Fibroblast of peridontal ligament (primary cell): Measurements from ENCODE around the gene RAB27A.
A peak's percentile ranks its signal among the peaks of the same experiment; 100 is the strongest.

Source experiments
- DNase-seq: peaks from one replicate; pipeline ENCODE4 v3.0.0-alpha.2; 2010; ENCODE audit errors: extremely low read depth

RAB27A gene

GRCh38 chr15:55222588-55222987 is 67.0 kb downstream of the RAB27A start:
- no peak for DNase-seq

- DNase-seq = peak; percentile 97
Observed at GRCh38 chr15:55221090-55222011, 68.3 kb downstream of the RAB27A start.

- DNase-seq = peak; percentile 21
Observed at GRCh38 chr15:55220606-55221005, 69.0 kb downstream of the RAB27A start.

GRCh38 chr15:55218056-55218455 is 71.6 kb downstream of the RAB27A start:
- peak; percentile 56 for DNase-seq

GRCh38 chr15:55204464-55204863 is 85.1 kb downstream of the RAB27A start:
- DNase-seq = no peak

- DNase-seq = no peak
Observed at GRCh38 chr15:55202206-55202605, 87.4 kb downstream of the RAB27A start.

- DNase-seq = no peak
Observed at GRCh38 chr15:55198706-55199105, 90.9 kb downstream of the RAB27A start.

GRCh38 chr15:55197719-55198118 is 91.9 kb downstream of the RAB27A start:
- no peak for DNase-seq

- DNase-seq = no peak
Observed at GRCh38 chr15:55197362-55197705, 92.3 kb downstream of the RAB27A start.

- DNase-seq = peak; percentile 99
Observed at GRCh38 chr15:55196458-55197361, 92.9 kb downstream of the RAB27A start, which contains the start of gene RSL24D1. Gene RSL24D1, minus strand, starts transcription at chr15:55196941. Its CDS starts 51 bp downstream, at chr15:55196890.

GRCh38 chr15:55195996-55196395 is 93.6 kb downstream of the RAB27A start:
- DNase-seq = peak; percentile 22

GRCh38 chr15:55194256-55194655 is 95.4 kb downstream of the RAB27A start:
- DNase-seq = peak; percentile 16

GRCh38 chr15:55186331-55186730 is 103.3 kb downstream of the RAB27A start:
- DNase-seq = no peak

GRCh38 chr15:55183679-55184078 is 105.9 kb downstream of the RAB27A start:
- DNase-seq = no peak

- no peak for DNase-seq
Observed at GRCh38 chr15:55179141-55179540, 110.5 kb downstream of the RAB27A start.

- no peak for DNase-seq
Observed at GRCh38 chr15:55170361-55170760, 119.3 kb downstream of the RAB27A start.

- peak; percentile 52 for DNase-seq
Observed at GRCh38 chr15:55168350-55168974, 121.2 kb downstream of the RAB27A start.

- DNase-seq = no peak
Observed at GRCh38 chr15:55164284-55164683, 125.3 kb downstream of the RAB27A start.
